Left lung (tissue), 10 donors: ENCODE measurements around the gene RLN1. TPM values are rescaled to one million over a fixed set of nuclear protein-coding genes. Genes with fewer than 3 reads are reported as not detected.

Experiments used
- ATAC-seq: fragments of 200-7000 bp; cut with Tn5 transposase; one replicate; pipeline ENCODE4 v1.9.1; 2020; ENCODE audit warnings: moderate library complexity
- DNase-seq, 4 donors: peaks; one replicate each; pipeline ENCODE4 v3.0.0-alpha.2; 2013 to 2020
- H3K27ac ChIP-seq, 2 donors: fragments of 200-600 bp; sonication (generic) in 1 of 2; one replicate each; pipeline versions ENCODE4 v1.5.0 to v1.8.0; 2020 to 2021
- H3K27me3 ChIP-seq, 2 donors: fragments of 200-600 bp; sonication (generic) in 1 of 2; one replicate each; pipeline versions ENCODE4 v1.5.0 to v1.8.0; 2020 to 2021
- H3K36me3 ChIP-seq, 2 donors: fragments of 200-600 bp; sonication (generic) in 1 of 2; one replicate each; pipeline versions ENCODE4 v1.5.0 to v1.8.0; 2020 to 2021
- H3K4me1 ChIP-seq, 2 donors: fragments of 200-600 bp; one replicate each; pipeline ENCODE4 v1.8.0; 2021
- H3K4me3 ChIP-seq, 2 donors: fragments of 200-600 bp; sonication (generic) in 1 of 2; one replicate each; pipeline versions ENCODE4 v1.5.0 to v1.8.0; 2020 to 2021; ENCODE audit warnings: mild to moderate bottlenecking in 1 of 2
- H3K9me3 ChIP-seq, 2 donors: fragments of 200-600 bp; sonication (generic) in 1 of 2; one replicate each; pipeline versions ENCODE4 v1.5.0 to v1.8.0; 2020 to 2021
- CTCF ChIP-seq, 2 donors: fragments of 200-600 bp; sonication (generic) in 1 of 2; IDR thresholded peaks; one replicate each; pipeline versions ENCODE4 v1.5.0 to v1.8.0; 2021; ENCODE audit warnings: antibody characterized with exemption in 2 of 2
- intact Hi-C, 2 donors: fragments of 100-400 bp; cut with DNase I; formaldehyde crosslinking; loops; one replicate each; pipeline versions ENCODE4 v1.11.2 to v1.14.2; 2022
- polyA plus RNA-seq, 6 donors: library from polyadenylated mRNA; unstranded; fragments of 120-200 nt; gene quantifications; one replicate each; pipeline ENCODE4 v1.2.1, GENCODE V29; 2013; ENCODE audit not compliant: insufficient read length in 6 of 6
- total RNA-seq, 2 donors: library from RNA; stranded (reverse); fragmentation: NEBNext Ultra II Directional; extraction: Animal tissue kit (Norgen Biotek cat#: 25700); gene quantifications; one replicate each; pipeline ENCODE4 v1.2.1, GENCODE V29; 2021
- donor health status: DM: no; HTN: yes; CAD: no.
- donor health status: DM: no; HTN: no; CAD: no.

RLN1 gene
- total and polyA plus RNA-seq, 8 donors, result 0.42 to 1.7 (median 0.64) TPM

GRCh38 chr9:5357431-5358105 lies 17.9 kb upstream of the RLN1 start:
- H3K27ac ChIP-seq, result no peak overlapping the region
- ATAC-seq (no peak), DNase-seq (no peak)
- no peak for TF ChIP-seq CTCF (IDR thresholded peaks at IDR 0.05)
- H3K9me3 ChIP-seq, result no peaks in the 10 kb centered on the region
- intact Hi-C loops, result no loop called here
- H3K27me3 ChIP-seq, result no peaks in the 10 kb centered on the region
- H3K4me1 ChIP-seq, result no peaks in the 10 kb centered on the region
- H3K4me3 ChIP-seq, result no peak overlapping the region
- H3K36me3 ChIP-seq, result peaks cover 0 to 13% of the 10 kb centered on the region in 2 donors

GRCh38 chr9:5355817-5356216 lies 16.1 kb upstream of the RLN1 start:
- no peak overlapping the region for H3K4me3 ChIP-seq
- no peaks in the 10 kb centered on the region for H3K27me3 ChIP-seq
- DNase-seq (no peak), ATAC-seq (no peak)
- H3K9me3 ChIP-seq, result no peaks in the 10 kb centered on the region
- H3K27ac ChIP-seq, result no peak overlapping the region
- TF ChIP-seq CTCF (IDR thresholded peaks at IDR 0.05), result no peak
- H3K4me1 ChIP-seq, result no peaks in the 10 kb centered on the region
- peaks cover 0 to 13% of the 10 kb centered on the region in 2 donors for H3K36me3 ChIP-seq
- intact Hi-C loops, result no loop called here

GRCh38 chr9:5355226-5355625 lies 15.6 kb upstream of the RLN1 start:
- H3K36me3 ChIP-seq, result peaks cover 0 to 9% of the 10 kb centered on the region in 2 donors
- DNase-seq (no peak), ATAC-seq (no peak)
- H3K4me1 ChIP-seq, result no peaks in the 10 kb centered on the region
- H3K27ac ChIP-seq, result no peak overlapping the region
- intact Hi-C loops, result no loop called here
- no peaks in the 10 kb centered on the region for H3K27me3 ChIP-seq
- H3K9me3 ChIP-seq, result peaks cover 0 to 5% of the 10 kb centered on the region in 2 donors
- H3K4me3 ChIP-seq, result no peak overlapping the region
- no peak for TF ChIP-seq CTCF (IDR thresholded peaks at IDR 0.05)

- peaks cover 0 to 13% of the 10 kb centered on the region in 2 donors for H3K9me3 ChIP-seq
- no peak for DNase-seq
- H3K27me3 ChIP-seq, result no peaks in the 10 kb centered on the region
- H3K4me1 ChIP-seq, result no peaks in the 10 kb centered on the region
- peaks cover 0 to 6% of the 10 kb centered on the region in 2 donors for H3K36me3 ChIP-seq
- no peak for ATAC-seq
- H3K4me3 ChIP-seq, result no peak overlapping the region
- TF ChIP-seq CTCF (IDR thresholded peaks at IDR 0.05), result no peak
- H3K27ac ChIP-seq, result no peak overlapping the region
- intact Hi-C loops, result no loop called here
Observed at GRCh38 chr9:5354184-5354583, 14.5 kb upstream of the RLN1 start.

GRCh38 chr9:5352637-5353248 lies 13.1 kb upstream of the RLN1 start:
- H3K4me1 ChIP-seq, result no peaks in the 10 kb centered on the region
- DNase-seq (no peak), ATAC-seq (no peak)
- TF ChIP-seq CTCF (IDR thresholded peaks at IDR 0.05), result no peak
- peaks cover 0 to 14% of the 10 kb centered on the region in 2 donors for H3K9me3 ChIP-seq
- intact Hi-C loops, result no loop called here
- no peak overlapping the region for H3K4me3 ChIP-seq
- peaks cover 0 to 6% of the 10 kb centered on the region in 2 donors for H3K36me3 ChIP-seq
- H3K27ac ChIP-seq, result no peak overlapping the region
- no peaks in the 10 kb centered on the region for H3K27me3 ChIP-seq
